ENCODE results near the gene ADGRA1.

The ADGRA1 gene

GRCh38 chr10:133095586-133095985, 7.9 kb downstream of the ADGRA1 start:
- TF ChIP-seq ZFHX2 (tag by site-specific recombination; conservative IDR thresholded peaks at IDR 0.05) (no peak), PRDM10 (tag by site-specific recombination; IDR thresholded peaks at IDR 0.05) (no peak), ZNF670 (tag by site-specific recombination; IDR thresholded peaks at IDR 0.05; ENCODE audit: low read depth) (no peak), EGR2 (tag by site-specific recombination; IDR thresholded peaks at IDR 0.05; ENCODE audit: low read depth) (no peak), ZNF37A (tag by site-specific recombination; IDR thresholded peaks at IDR 0.05) (no peak), GFI1B (tag by site-specific recombination; IDR thresholded peaks at IDR 0.05) (no peak), ZNF248 (tag by site-specific recombination; IDR thresholded peaks at IDR 0.05) (no peak), ZNF610 (tag by site-specific recombination; IDR thresholded peaks at IDR 0.05; ENCODE audit: borderline replicate concordance) (no peak), ZEB2 (tag by site-specific recombination; IDR thresholded peaks at IDR 0.05) (no peak), ZIC2 (tag by site-specific recombination; IDR thresholded peaks at IDR 0.05) (no peak), ZNF26 (tag by site-specific recombination; IDR thresholded peaks at IDR 0.05) (no peak), ZNF707 (tag by site-specific recombination; IDR thresholded peaks at IDR 0.05) (no peak), OSR2 (tag by site-specific recombination; IDR thresholded peaks at IDR 0.05) (no peak), ZNF600 (tag by site-specific recombination; IDR thresholded peaks at IDR 0.05) (no peak), KLF10 (tag by site-specific recombination; IDR thresholded peaks at IDR 0.05) (no peak)
- TF ChIP-seq, protein P1, sequence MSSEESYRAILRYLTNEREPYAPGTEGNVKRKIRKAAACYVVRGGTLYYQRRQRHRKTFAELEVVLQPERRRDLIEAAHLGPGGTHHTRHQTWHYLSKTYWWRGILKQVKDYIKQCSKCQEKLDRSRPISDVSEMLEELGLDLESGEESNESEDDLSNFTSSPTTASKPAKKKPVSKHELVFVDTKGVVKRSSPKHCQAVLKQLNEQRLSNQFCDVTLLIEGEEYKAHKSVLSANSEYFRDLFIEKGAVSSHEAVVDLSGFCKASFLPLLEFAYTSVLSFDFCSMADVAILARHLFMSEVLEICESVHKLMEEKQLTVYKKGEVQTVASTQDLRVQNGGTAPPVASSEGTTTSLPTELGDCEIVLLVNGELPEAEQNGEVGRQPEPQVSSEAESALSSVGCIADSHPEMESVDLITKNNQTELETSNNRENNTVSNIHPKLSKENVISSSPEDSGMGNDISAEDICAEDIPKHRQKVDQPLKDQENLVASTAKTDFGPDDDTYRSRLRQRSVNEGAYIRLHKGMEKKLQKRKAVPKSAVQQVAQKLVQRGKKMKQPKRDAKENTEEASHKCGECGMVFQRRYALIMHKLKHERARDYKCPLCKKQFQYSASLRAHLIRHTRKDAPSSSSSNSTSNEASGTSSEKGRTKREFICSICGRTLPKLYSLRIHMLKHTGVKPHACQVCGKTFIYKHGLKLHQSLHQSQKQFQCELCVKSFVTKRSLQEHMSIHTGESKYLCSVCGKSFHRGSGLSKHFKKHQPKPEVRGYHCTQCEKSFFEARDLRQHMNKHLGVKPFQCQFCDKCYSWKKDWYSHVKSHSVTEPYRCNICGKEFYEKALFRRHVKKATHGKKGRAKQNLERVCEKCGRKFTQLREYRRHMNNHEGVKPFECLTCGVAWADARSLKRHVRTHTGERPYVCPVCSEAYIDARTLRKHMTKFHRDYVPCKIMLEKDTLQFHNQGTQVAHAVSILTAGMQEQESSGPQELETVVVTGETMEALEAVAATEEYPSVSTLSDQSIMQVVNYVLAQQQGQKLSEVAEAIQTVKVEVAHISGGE (tag by site-specific recombination; conservative IDR thresholded peaks at IDR 0.05; ENCODE audit: low read depth) = no peak
- Histone ChIP-seq H3K9me3 (ENCODE audit: control insufficient read depth, insufficient read depth, low read depth, low read length) (no peaks in the 10 kb centered on the region), H3K27ac (ENCODE audit: extremely low read depth, low read depth, low read length) (no peak overlapping the region), H3K4me3 (ENCODE audit: low read depth, low read length) (no peak overlapping the region), H3K4me1 (ENCODE audit: control insufficient read depth, insufficient read depth, low read length) (no peaks in the 10 kb centered on the region), H3K36me3 (ENCODE audit: control insufficient read depth in 2 of 2, insufficient read depth in 1 of 2, low read length in 2 of 2) (no peaks in the 10 kb centered on the region)
- CTCF ChIA-PET = no interaction called here
- POLR2A ChIA-PET = no interaction called here

- Histone ChIP-seq H3K36me3 (ENCODE audit: control insufficient read depth in 2 of 2, insufficient read depth in 1 of 2, low read length in 2 of 2) (no peaks in the 10 kb centered on the region), H3K4me3 (ENCODE audit: low read depth, low read length) (no peak overlapping the region), H3K4me1 (ENCODE audit: control insufficient read depth, insufficient read depth, low read length) (no peaks in the 10 kb centered on the region), H3K27ac (ENCODE audit: extremely low read depth, low read depth, low read length) (no peak overlapping the region), H3K9me3 (ENCODE audit: control insufficient read depth, insufficient read depth, low read depth, low read length) (no peaks in the 10 kb centered on the region)
- ChIA-PET CTCF (interaction anchor here (0.8 kb wide), 1 partner anchor 157 kb away, joined by 3 read pairs; no protein-coding TSS in a partner anchor), POLR2A (no interaction called here)
- TF ChIP-seq ZNF558 (tag by site-specific recombination; IDR thresholded peaks at IDR 0.05) (no peak), ZNF423 (tag by site-specific recombination; IDR thresholded peaks at IDR 0.05) (no peak), GLIS2 (tag by site-specific recombination; IDR thresholded peaks at IDR 0.05) (0 out of 2 replicates have a peak, but pooled peaks have one; percentile 23)
These were observed 9.0 kb downstream of the ADGRA1 start for GRCh38 chr10:133096616-133097269.
